Neuron (in vitro differentiated cells): ENCODE results near the gene PSMC5.
"Not testable (repeated sequence)": the region's sequence is repeated elsewhere in the genome, so short reads cannot be mapped to it uniquely, and the experiment has no call there.

ENCODE experiments used
- H2AFZ ChIP-seq: one replicate; pipeline ENCODE4 v1.6.1; 2013; ENCODE audit warnings: low read depth, mild to moderate bottlenecking, inconsistent platforms, low read length, moderate library complexity
- H3K27me3 ChIP-seq: one replicate; pipeline ENCODE4 v1.6.1; 2013; ENCODE audit warnings: low read length; ENCODE audit not compliant: insufficient read depth
- H3K36me3 ChIP-seq: one replicate; pipeline ENCODE4 v1.6.1; 2013; ENCODE audit warnings: low read length; ENCODE audit not compliant: insufficient read depth
- H3K4me1 ChIP-seq: one replicate; pipeline ENCODE4 v1.6.1; 2013; ENCODE audit warnings: low read length; ENCODE audit not compliant: insufficient read depth
- H3K4me3 ChIP-seq: 2 replicates; pipeline ENCODE4 v1.5.1; 2013; ENCODE audit warnings: mild to moderate bottlenecking, low read length, moderate library complexity
- H3K9me3 ChIP-seq: one replicate; pipeline ENCODE4 v1.6.1; 2013; ENCODE audit warnings: low read length

Gene PSMC5

DNA sequence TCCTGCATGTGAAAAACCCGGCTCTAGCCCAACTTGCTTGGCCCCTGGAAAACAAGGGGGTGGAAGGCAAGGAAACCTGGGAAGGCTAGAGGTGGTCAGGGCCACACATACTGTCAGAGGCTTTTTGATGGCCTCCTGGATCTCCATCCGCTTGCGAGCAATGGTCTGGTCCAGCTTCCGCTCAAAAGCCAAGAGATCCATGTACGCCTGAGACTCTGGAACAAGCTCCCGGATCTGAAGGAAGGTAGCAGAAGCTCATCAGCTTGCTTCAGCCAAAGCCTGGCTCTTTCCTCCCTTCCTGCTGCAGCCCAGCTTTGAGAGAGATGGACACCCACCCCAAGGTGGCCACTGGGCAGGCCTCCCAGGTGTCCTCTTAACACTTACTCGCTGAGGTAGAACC, 9.6 kb downstream of the PSMC5 start:
- Histone ChIP-seq H2AFZ (no peak overlapping the region), H3K9me3 (no peaks in the 10 kb centered on the region), H3K4me3 (no peak overlapping the region), H3K27me3 (no peaks in the 10 kb centered on the region), H3K36me3 (peaks cover 39% of the 10 kb centered on the region), H3K4me1 (peaks cover 13% of the 10 kb centered on the region)

GRCh38 chr17:63837480-63837879, 10.2 kb downstream of the PSMC5 start:
- no peaks in the 10 kb centered on the region for H3K27me3 ChIP-seq
- H3K36me3 ChIP-seq = peaks cover 32% of the 10 kb centered on the region
- H3K4me3 ChIP-seq = no peak overlapping the region
- peaks cover 13% of the 10 kb centered on the region for H3K4me1 ChIP-seq
- no peak overlapping the region for H2AFZ ChIP-seq
- no peaks in the 10 kb centered on the region for H3K9me3 ChIP-seq

DNA sequence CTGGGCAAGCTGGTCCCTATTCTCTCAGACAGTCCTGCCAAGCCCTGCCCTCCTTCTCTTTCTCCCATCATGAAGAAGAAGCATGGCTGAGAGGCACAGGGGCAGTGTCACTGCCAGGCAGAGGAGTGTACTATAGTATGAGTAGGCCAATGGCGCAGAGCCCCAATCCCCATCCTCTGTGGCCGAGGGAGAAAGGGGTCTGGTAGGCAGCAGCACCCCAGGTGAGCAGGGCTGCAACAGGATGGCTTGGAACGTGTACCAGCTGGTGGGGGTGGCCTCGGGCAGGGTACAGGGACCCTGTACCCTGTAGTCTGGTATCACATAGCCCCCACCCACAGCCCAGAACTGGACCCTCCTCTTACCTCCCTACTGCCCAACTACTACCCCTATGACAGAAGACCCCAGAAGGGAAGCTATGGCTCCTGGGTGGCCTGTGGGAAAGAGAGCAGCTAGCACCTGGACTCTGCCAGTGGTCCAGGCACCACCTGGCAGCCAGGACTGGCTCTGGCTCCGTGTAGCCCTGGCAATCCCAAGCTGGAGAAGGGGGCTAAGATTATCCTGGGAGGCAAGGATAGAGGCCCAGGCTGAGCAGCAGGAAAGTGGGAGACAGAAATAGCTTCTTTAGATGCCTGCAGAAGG, 10.8 kb downstream of the PSMC5 start:
- Histone ChIP-seq H2AFZ (no peak overlapping the region), H3K4me1 (peaks cover 13% of the 10 kb centered on the region), H3K4me3 (no peak overlapping the region), H3K9me3 (no peaks in the 10 kb centered on the region), H3K36me3 (peaks cover 26% of the 10 kb centered on the region), H3K27me3 (no peaks in the 10 kb centered on the region)

GRCh38 chr17:63838631-63839171, 11.5 kb downstream of the PSMC5 start:
- H3K36me3 ChIP-seq = peaks cover 22% of the 10 kb centered on the region
- H3K4me1 ChIP-seq = peaks cover 13% of the 10 kb centered on the region
- no peak overlapping the region for H3K4me3 ChIP-seq
- no peak overlapping the region for H2AFZ ChIP-seq
- H3K9me3 ChIP-seq = no peaks in the 10 kb centered on the region
- no peaks in the 10 kb centered on the region for H3K27me3 ChIP-seq

DNA sequence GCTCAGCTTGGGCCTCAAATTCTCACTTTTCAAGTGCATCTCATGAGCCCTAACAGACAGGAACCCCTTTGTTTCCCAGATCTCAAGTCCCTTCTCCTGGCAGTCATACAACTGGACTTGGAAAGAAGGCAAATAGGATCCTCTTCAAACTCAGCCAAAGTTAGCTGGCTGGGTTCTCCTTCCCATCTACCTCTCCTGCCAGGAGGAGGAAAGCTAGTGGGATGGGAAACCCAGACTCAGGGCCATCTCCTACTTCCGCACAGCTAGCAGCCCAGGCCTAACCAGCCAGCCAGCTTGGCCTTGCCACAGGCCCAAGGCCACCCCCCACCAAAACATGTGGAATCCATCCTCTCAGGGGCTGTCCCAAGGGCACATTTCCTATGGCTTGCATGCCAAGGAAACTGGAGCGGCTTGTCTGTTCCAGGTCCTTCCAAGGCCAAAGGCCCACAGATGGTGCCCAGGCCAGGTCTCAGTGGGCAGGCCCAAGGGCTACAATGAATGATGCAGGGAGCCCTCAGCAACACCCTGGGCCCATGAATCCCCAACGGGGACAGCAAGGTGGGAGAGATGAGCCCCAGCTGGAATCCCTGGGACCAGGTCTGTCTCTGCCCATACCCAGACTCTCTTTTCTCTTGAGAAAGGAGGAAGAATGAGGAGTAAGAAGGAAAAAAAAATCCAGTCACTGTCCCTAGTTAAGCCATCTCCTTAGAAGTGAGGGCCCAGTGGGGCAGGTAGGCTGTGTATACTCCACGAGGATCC, 13.5 kb downstream of the PSMC5 start:
- Histone ChIP-seq H3K4me3 (peak overlapping the region; percentile 74), H2AFZ (no peak overlapping the region), H3K4me1 (peaks cover 13% of the 10 kb centered on the region), H3K9me3 (no peaks in the 10 kb centered on the region), H3K36me3 (peaks cover 11% of the 10 kb centered on the region), H3K27me3 (no peaks in the 10 kb centered on the region)

DNA sequence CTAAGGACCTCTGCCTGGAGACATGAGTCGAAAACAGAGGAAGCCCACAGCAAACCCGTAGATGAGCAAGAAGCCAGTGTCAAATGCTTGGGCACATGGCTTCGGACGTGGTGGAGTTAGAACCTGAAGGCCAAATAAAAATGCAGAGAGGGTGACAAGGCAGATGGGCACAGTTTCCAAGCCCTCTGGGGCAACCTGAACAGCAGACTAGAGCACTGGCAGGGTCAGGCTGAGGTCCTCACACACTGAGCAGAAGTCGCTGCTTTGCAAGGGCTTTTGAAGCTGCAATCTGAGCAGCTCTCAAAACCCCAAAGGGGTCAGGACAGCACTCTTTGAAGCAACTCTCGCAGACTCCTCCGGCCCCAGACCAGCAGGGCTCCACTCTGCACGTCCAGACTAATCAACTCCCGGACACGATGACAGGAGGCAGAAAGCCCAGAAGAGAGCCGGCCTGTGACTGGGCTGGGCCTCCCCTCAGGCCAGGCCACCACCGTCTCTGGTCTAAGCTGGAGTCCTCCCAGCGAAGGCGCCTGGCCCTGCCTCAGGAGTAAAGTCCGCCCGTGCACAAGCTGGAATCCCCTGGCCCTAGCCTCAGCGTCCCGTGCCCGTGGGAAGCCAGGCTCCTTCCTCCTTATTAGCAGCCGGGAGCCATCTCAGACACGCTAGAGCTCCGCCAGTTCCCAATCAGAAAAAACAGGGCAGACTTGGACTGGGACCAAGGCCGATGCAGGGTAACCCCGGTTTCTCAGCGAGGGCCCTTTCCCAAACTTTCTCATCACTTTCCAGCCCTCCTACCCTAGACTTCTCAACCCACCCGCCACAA, 14.3 kb downstream of the PSMC5 start:
- H3K4me1 ChIP-seq = peaks cover 13% of the 10 kb centered on the region
- H3K9me3 ChIP-seq = no peaks in the 10 kb centered on the region
- H3K27me3 ChIP-seq = no peaks in the 10 kb centered on the region

GRCh38 chr17:63842173-63842539, 14.9 kb downstream of the PSMC5 start:
- H3K27me3 ChIP-seq = no peaks in the 10 kb centered on the region
- H3K4me3 ChIP-seq = peak overlapping the region; percentile 74
- H3K36me3 ChIP-seq = peaks cover under 1% of the 10 kb centered on the region
- no peaks in the 10 kb centered on the region for H3K9me3 ChIP-seq
- peak overlapping the region; percentile 57 for H2AFZ ChIP-seq
- H3K4me1 ChIP-seq = peaks cover 13% of the 10 kb centered on the region

More for the DNA sequence above, 14.3 kb downstream of the PSMC5 start:
- Histone ChIP-seq H3K4me3 (peak overlapping the region; percentile 74), H2AFZ (peak overlapping the region; percentile 57), H3K36me3 (peaks cover 6% of the 10 kb centered on the region)

DNA sequence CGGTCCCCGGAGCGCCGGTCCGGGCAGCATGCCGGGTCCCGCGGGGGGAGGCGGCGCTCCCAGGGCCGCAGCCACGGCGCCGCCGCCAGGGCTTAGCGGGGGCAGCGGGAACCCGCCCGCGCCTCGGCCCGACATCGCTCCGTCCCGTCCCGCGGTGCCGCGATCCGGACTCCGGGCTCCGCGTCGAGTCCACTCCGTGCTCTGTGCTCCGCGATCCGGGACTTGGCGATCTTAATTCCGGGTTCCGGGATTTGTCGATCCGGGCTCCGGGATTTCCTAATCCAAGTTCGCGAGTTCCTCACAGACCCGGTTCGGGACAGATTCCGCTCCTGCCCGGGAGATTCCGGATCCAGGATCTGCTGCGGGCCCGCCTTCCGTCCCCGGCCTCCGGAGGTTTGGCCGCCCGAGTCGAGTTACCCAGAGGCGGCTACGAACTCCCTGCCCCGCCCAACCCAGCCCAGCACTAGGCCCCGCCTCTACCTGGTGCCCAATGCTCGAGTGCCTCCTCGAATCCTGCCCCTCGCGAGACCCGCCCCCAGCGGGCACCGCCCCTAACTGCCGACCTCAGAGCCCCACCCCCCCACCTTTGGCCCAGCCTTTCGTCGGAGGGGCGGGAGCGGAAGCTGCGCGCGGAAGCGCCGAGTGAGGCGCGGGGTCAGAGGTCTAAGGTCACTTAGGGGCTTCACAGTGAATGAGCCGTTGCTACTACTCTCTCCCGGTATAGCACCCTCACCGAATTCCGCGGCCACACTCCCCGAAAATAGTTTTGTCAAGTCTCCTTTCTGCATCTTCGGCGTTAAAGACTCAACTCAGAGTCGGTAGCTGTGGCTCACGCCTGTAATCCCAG, 15.5 kb downstream of the PSMC5 start, which contains the start of gene SMARCD2:
Gene SMARCD2 (minus strand): TSS at position 146 of the 847 bp plus-strand sequence. CDS start 11 bp downstream, at position 135.
- Histone ChIP-seq H3K4me3 (peak within 1 kb of the TSS; percentile 74), H3K9me3 (no peaks in the 10 kb centered on the region), H3K27me3 (no peaks in the 10 kb centered on the region), H3K4me1 (peaks cover 13% of the 10 kb centered on the region), H2AFZ (peak within 1 kb of the TSS; percentile 57), H3K36me3 (no peaks in the 10 kb centered on the region)

GRCh38 chr17:63843387-63843888, 16.2 kb downstream of the PSMC5 start:
- not testable (repeated sequence) for H3K36me3 ChIP-seq, H3K9me3 ChIP-seq, H3K27me3 ChIP-seq
- peak overlapping the region; percentile 52 for H2AFZ ChIP-seq
- peaks cover 13% of the 10 kb centered on the region for H3K4me1 ChIP-seq
- peak overlapping the region; percentile 74 for H3K4me3 ChIP-seq

DNA sequence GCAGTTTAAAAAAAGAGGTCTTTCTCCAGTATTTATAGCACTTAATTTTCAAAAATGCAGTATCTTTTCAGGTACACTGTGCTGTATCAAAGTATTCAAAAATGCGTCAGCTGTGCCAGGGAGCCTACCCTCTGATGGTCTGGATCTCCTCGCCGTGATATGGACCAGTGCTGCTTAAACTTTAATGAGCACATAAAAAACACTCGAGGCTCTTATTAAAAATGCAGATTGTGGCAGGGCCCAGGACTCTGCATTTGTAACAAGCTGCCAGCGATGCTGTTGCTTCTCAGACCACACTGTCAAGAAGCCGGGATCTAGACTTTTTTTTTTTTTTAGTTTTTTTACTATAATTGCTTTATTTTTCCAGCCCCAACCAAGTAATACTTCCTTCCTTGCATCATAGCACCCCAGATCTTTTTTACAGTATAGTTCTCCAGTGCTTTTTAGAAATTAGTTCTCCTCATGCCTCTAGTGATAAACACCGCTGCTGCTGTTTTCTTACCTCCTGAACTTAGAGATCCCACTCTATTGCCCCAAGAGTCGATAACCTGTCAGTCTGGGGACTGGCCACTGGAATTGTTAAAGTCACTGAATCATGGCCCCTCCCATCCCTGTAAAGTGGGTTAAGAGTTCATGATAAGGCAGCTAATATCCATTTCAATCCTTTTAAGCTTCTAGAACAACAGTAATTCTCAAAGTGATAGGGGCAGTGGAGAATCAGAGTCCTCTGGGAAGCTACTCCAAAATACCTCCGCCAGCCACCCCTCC, 16.9 kb downstream of the PSMC5 start:
- no peaks in the 10 kb centered on the region for H3K9me3 ChIP-seq
- H3K4me3 ChIP-seq = no peak overlapping the region
- H3K27me3 ChIP-seq = no peaks in the 10 kb centered on the region
- no peak overlapping the region for H2AFZ ChIP-seq
- peaks cover 13% of the 10 kb centered on the region for H3K4me1 ChIP-seq
- no peaks in the 10 kb centered on the region for H3K36me3 ChIP-seq

- H3K27me3 ChIP-seq = no peaks in the 10 kb centered on the region
Measured at GRCh38 chr17:63845509-63845908, 18.3 kb downstream of the PSMC5 start.

More at GRCh38 chr17:63845509-63845908, 18.3 kb downstream of the PSMC5 start:
- H3K36me3 ChIP-seq = no peaks in the 10 kb centered on the region
- no peak overlapping the region for H3K4me3 ChIP-seq
- H3K4me1 ChIP-seq = peaks cover 12% of the 10 kb centered on the region
- H3K9me3 ChIP-seq = no peaks in the 10 kb centered on the region
- no peak overlapping the region for H2AFZ ChIP-seq
